ENCODE measurements around the gene RAD51. TPM values are rescaled to one million over a fixed set of nuclear protein-coding genes. Genes with fewer than 3 reads are reported as not detected.

The RAD51 gene
- total RNA-seq, 4 donors from 2014 or later = 0.88 to 5.8 (median 3.1) TPM; not detected in 1

- TF ChIP-seq CTCF (IDR thresholded peaks at IDR 0.05; ENCODE audit: low read depth) = no peak
Observed at GRCh38 chr15:40763801-40764628, 69.0 kb downstream of the RAD51 start, which contains the start of gene GCHFR. Gene GCHFR (plus strand): TSS chr15:40764068. CDS start chr15:40764181, 113 bp downstream.

- TF ChIP-seq CTCF (IDR thresholded peaks at IDR 0.05; ENCODE audit: low read depth) = no peak
Observed at GRCh38 chr15:40764629-40765103, 69.7 kb downstream of the RAD51 start.

- no peak for TF ChIP-seq CTCF (IDR thresholded peaks at IDR 0.05; ENCODE audit: low read depth)
Observed at GRCh38 chr15:40766194-40766815, 71.3 kb downstream of the RAD51 start.

GRCh38 chr15:40766906-40767837 lies 72.2 kb downstream of the RAD51 start:
- TF ChIP-seq CTCF (IDR thresholded peaks at IDR 0.05; ENCODE audit: low read depth) = no peak

- no peak for TF ChIP-seq CTCF (IDR thresholded peaks at IDR 0.05; ENCODE audit: low read depth)
Observed at GRCh38 chr15:40767838-40768500, 73.0 kb downstream of the RAD51 start.

- TF ChIP-seq CTCF (IDR thresholded peaks at IDR 0.05; ENCODE audit: low read depth) = no peak
Observed at GRCh38 chr15:40768521-40769273, 73.7 kb downstream of the RAD51 start.
